HFFc6 (cell line): ENCODE data around the gene CHST14. TPM values are rescaled to one million over a fixed set of nuclear protein-coding genes. Genes with fewer than 3 reads are reported as not detected.

Experiments
- DNase-seq: peaks from one replicate; pipeline ENCODE4 v3.0.0-alpha.2; 2018
- H3K27ac Mint-ChIP-seq: 2 replicates; pipeline ENCODE4 v1.8.0; 2020; ENCODE audit warnings: mild to moderate bottlenecking, mixed read lengths
- H3K27me3 Mint-ChIP-seq: 2 replicates; pipeline ENCODE4 v1.8.0; 2021; ENCODE audit warnings: mild to moderate bottlenecking, moderate library complexity, mixed read lengths; ENCODE audit not compliant: insufficient read depth
- H3K36me3 Mint-ChIP-seq: 2 replicates; pipeline ENCODE4 v1.8.0; 2021; ENCODE audit warnings: low read depth, mixed read lengths
- H3K4me1 Mint-ChIP-seq: 2 replicates; pipeline ENCODE4 v1.8.0; 2020; ENCODE audit warnings: low read depth, mixed read lengths
- H3K4me3 Mint-ChIP-seq: 2 replicates; pipeline ENCODE4 v1.8.0; 2020; ENCODE audit warnings: mild to moderate bottlenecking, moderate library complexity, mixed read lengths
- H3K9me3 Mint-ChIP-seq: 2 replicates; pipeline ENCODE4 v1.8.0; 2020; ENCODE audit warnings: mild to moderate bottlenecking, mixed read lengths
- CTCF ChIP-seq: fragments of 200-600 bp; sonication (generic); IDR thresholded peaks from 2 replicates; pipeline ENCODE4 v1.5.0; 2021; ENCODE audit warnings: antibody characterized with exemption, mild to moderate bottlenecking
- total RNA-seq, 6 experiments: library from RNA; stranded (reverse); fragmentation: NEBNext Ultra II Directional; extraction: Animal tissue kit (Norgen Biotek cat#: 25700); gene quantifications; 2 replicates in 1 of 6; 3 replicates in 5 of 6; pipeline ENCODE4 v1.2.3, GENCODE V29; 2021

CHST14 gene
- total RNA-seq, 6 experiments from 2014 or later: 26.3 to 32.5 (median 28.4) TPM

DNA sequence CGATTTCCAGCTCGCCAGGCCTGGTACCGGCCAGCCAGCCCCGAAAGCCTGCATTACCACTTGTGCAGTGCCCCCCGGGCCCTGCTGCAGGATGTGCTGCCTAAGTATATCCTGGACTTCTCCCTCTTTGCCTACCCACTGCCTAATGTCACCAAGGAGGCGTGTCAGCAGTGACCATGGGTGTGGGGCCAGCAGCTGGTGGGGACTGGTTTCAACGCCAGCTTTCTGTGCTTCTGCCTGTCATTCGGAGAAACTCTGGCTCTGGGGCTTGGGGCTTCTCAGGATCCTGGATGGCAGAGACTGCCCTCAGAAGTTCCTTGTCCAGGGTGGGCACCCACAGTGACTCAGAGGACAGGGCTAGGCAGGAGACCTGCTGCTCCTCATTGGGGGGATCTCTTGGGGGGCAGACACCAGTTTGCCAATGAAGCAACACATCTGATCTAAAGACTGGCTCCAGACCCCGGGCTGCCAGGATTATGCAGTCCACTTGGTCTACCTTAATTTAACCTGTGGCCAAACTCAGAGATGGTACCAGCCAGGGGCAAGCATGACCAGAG is 1.5 kb downstream of the CHST14 start:
- H3K36me3 Mint-ChIP-seq: no peaks in the 10 kb centered on the region
- H3K27ac Mint-ChIP-seq: no peak overlapping the region; the same call in none of the 2 replicates
- H3K4me1 Mint-ChIP-seq: peaks cover 20% of the 10 kb centered on the region
- no peaks in the 10 kb centered on the region for H3K9me3 Mint-ChIP-seq
- TF ChIP-seq CTCF: no peak
- H3K4me3 Mint-ChIP-seq: peak overlapping the region; percentile 89
- H3K27me3 Mint-ChIP-seq: peaks cover 13% of the 10 kb centered on the region; the same call in 1 of the 2 replicates
- DNase-seq: no peak

DNA sequence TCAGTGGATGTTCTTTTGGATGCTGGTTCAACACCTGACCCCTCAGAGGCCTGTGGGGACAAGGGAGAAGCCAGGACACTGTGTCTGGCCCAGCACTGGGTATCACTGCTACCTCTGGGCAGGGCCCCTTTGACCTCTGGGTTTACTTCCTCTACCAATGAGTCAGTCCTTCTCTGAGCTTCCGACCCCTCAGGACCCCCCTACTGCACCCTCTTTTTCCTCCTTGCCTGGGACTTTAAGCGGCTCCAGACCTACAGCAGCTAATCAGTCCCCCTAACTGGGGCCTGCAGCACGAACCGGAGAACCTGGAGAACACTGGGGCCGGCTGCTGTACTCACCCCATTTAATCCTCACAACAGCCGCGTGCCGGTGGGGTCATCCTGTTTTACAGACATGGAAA is 3.8 kb downstream of the CHST14 start:
- DNase-seq: no peak
- H3K36me3 Mint-ChIP-seq: peaks cover 8% of the 10 kb centered on the region; the same call in 1 of the 2 replicates
- H3K9me3 Mint-ChIP-seq: peaks cover 5% of the 10 kb centered on the region
- H3K27ac Mint-ChIP-seq: no peak overlapping the region
- TF ChIP-seq CTCF: no peak
- H3K27me3 Mint-ChIP-seq: peaks cover 22% of the 10 kb centered on the region
- H3K4me3 Mint-ChIP-seq: no peak overlapping the region
- H3K4me1 Mint-ChIP-seq: peaks cover 17% of the 10 kb centered on the region

GRCh38 chr15:40477642-40478327 is 7.0 kb downstream of the CHST14 start:
- TF ChIP-seq CTCF: no peak
- H3K27me3 Mint-ChIP-seq: peaks cover 31% of the 10 kb centered on the region
- peaks cover 8% of the 10 kb centered on the region; the same call in 1 of the 2 replicates for H3K36me3 Mint-ChIP-seq
- no peak overlapping the region for H3K4me3 Mint-ChIP-seq
- no peak for DNase-seq
- no peaks in the 10 kb centered on the region for H3K4me1 Mint-ChIP-seq
- H3K27ac Mint-ChIP-seq: no peak overlapping the region
- H3K9me3 Mint-ChIP-seq: peaks cover 5% of the 10 kb centered on the region

DNA sequence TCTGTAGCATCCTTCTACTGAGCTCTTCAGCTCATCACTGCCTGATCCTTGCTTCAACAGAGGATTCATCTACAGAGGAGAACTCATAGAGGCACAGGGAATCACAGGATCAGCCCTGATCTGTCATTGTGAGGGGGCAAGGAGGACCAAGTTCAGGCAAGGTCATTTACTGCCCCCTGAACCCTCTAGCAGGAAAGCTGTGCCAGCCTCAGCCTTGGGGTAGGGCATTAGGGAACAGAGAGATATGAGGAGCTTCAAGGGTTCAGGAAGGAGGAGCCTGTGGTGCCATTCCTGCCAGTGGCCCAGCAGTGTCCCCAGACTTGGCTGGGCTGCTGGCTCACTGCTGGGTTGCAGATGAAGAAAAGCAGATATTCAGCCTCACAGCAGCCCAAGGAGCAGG is 8.2 kb downstream of the CHST14 start:
- Mint-ChIP-seq H3K4me1 (no peaks in the 10 kb centered on the region), H3K27me3 (peaks cover 37% of the 10 kb centered on the region), H3K4me3 (no peak overlapping the region), H3K9me3 (peaks cover 5% of the 10 kb centered on the region), H3K27ac (no peak overlapping the region), H3K36me3 (peaks cover 8% of the 10 kb centered on the region; the same call in 1 of the 2 replicates)
- no peak for TF ChIP-seq CTCF
- no peak for DNase-seq

GRCh38 chr15:40481341-40482074 is 10.7 kb downstream of the CHST14 start:
- no peaks in the 10 kb centered on the region for H3K4me1 Mint-ChIP-seq
- H3K27ac Mint-ChIP-seq: no peak overlapping the region
- H3K9me3 Mint-ChIP-seq: peaks cover 5% of the 10 kb centered on the region
- no peak for DNase-seq
- H3K27me3 Mint-ChIP-seq: peaks cover 28% of the 10 kb centered on the region
- no peak for TF ChIP-seq CTCF
- H3K4me3 Mint-ChIP-seq: no peak overlapping the region
- H3K36me3 Mint-ChIP-seq: peaks cover 8% of the 10 kb centered on the region; the same call in 1 of the 2 replicates
